PFSK-1 (cell line): Measurements from ENCODE around the gene PLB1.

Experiments
- FOXP2 ChIP-seq: optimal IDR thresholded peaks from 2 replicates; pipeline ENCODE3; 2011; ENCODE audit warnings: borderline replicate concordance, control low read depth, inconsistent platforms; ENCODE audit not compliant: insufficient read depth; ENCODE audit errors: extremely low read length, extremely low read depth
- POLR2AphosphoS5 ChIP-seq: IDR thresholded peaks from 2 replicates; pipeline ENCODE4 v1.6.1; 2012; ENCODE audit warnings: low read depth, mild to moderate bottlenecking, control low read depth, low read length, moderate library complexity
- SIN3A ChIP-seq: IDR thresholded peaks from 2 replicates; pipeline ENCODE4 v1.6.1; 2012; ENCODE audit warnings: mild to moderate bottlenecking, low read length, moderate library complexity, borderline replicate concordance; ENCODE audit not compliant: insufficient read depth
- TAF1 ChIP-seq: IDR thresholded peaks from 2 replicates; pipeline ENCODE4 v1.6.1; 2012; ENCODE audit warnings: low read length, control low read depth, borderline replicate concordance; ENCODE audit not compliant: insufficient read depth
- TF ChIP-seq, protein P1 (sequence below), 2 experiments: IDR thresholded peaks; 2 replicates each; pipeline versions ENCODE4 v1.6.1 to v1.8.0; 2011 to 2012; ENCODE audit warnings: low read depth in 2 of 2, low read length in 2 of 2, control low read depth in 1 of 2, inconsistent platforms in 1 of 2, mild to moderate bottlenecking in 1 of 2, moderate library complexity in 1 of 2; ENCODE audit not compliant: insufficient read depth in 1 of 2

Gene PLB1

DNA sequence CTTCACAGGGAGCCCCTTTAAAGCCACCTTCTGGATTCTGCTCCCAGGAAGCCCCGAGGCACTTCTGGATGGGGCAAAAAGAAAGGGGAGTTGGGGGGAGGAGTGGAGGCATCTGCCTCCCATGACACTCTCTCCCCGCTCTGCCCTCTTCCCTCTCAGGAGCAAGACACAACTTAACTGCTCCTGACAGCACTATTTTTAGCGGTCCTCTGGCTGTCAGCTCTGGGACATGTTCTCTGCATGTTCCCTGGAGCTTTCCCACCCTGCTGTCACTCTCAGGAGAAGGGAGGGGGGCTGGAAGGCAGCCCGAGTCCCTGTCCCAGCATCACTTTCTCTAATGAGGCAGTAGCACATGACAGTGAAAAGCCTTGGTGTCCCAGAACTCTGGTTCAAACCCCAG, 32.3 kb downstream of the PLB1 start:
- TF ChIP-seq, protein P1, sequence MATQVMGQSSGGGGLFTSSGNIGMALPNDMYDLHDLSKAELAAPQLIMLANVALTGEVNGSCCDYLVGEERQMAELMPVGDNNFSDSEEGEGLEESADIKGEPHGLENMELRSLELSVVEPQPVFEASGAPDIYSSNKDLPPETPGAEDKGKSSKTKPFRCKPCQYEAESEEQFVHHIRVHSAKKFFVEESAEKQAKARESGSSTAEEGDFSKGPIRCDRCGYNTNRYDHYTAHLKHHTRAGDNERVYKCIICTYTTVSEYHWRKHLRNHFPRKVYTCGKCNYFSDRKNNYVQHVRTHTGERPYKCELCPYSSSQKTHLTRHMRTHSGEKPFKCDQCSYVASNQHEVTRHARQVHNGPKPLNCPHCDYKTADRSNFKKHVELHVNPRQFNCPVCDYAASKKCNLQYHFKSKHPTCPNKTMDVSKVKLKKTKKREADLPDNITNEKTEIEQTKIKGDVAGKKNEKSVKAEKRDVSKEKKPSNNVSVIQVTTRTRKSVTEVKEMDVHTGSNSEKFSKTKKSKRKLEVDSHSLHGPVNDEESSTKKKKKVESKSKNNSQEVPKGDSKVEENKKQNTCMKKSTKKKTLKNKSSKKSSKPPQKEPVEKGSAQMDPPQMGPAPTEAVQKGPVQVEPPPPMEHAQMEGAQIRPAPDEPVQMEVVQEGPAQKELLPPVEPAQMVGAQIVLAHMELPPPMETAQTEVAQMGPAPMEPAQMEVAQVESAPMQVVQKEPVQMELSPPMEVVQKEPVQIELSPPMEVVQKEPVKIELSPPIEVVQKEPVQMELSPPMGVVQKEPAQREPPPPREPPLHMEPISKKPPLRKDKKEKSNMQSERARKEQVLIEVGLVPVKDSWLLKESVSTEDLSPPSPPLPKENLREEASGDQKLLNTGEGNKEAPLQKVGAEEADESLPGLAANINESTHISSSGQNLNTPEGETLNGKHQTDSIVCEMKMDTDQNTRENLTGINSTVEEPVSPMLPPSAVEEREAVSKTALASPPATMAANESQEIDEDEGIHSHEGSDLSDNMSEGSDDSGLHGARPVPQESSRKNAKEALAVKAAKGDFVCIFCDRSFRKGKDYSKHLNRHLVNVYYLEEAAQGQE (IDR thresholded peaks at IDR 0.05; ENCODE audit: insufficient read depth in 1 of 2, low read depth in 2 of 2, low read length in 2 of 2), result no peak
- TF ChIP-seq TAF1 (no peak), FOXP2 (no peak), POLR2AphosphoS5 (no peak), SIN3A (no peak)

DNA sequence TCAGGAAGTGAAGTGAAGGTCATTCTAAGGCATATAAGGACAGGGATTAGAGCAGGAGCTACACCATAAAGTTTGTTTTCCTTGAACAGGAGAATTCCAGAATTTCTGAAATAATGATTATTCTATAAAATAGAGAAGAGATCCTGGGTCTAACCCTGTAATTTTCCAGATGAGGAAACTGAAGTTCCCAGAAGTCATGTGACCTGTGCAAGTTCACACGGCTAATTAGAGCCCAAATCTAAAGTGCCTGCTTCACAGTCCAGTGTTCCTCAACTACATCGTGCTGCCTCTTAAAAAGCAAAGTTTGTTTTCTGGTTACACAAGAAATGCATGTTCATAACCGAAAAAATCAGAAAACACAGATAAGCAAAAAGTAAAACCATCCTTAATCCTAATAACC, 34.9 kb downstream of the PLB1 start:
- TF ChIP-seq, protein P1 (IDR thresholded peaks at IDR 0.05; ENCODE audit: insufficient read depth in 1 of 2, low read depth in 2 of 2, low read length in 2 of 2), result no peak
- TF ChIP-seq POLR2AphosphoS5 (no peak), SIN3A (no peak), TAF1 (no peak), FOXP2 (no peak)

DNA sequence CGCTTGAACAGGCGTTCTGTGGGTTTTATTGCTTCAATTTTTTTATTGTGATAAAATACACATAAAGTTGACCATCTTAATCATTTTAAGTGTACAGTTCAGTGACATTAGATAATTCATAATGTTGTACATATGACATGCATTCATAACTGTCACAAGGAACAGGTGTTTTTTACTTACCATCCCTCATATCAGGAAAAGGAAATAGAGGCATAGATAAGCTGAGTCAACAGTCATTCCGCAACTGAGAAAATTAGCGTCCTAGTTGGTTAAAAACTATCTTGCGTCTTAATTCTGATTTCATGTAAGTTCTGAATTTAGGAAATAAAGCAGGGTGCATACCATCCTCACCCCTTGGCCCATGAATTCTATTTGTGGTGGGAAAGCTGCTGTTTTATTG, 36.5 kb downstream of the PLB1 start:
- TF ChIP-seq SIN3A, result no peak
- no peak for TF ChIP-seq FOXP2
- no peak for TF ChIP-seq TAF1

DNA sequence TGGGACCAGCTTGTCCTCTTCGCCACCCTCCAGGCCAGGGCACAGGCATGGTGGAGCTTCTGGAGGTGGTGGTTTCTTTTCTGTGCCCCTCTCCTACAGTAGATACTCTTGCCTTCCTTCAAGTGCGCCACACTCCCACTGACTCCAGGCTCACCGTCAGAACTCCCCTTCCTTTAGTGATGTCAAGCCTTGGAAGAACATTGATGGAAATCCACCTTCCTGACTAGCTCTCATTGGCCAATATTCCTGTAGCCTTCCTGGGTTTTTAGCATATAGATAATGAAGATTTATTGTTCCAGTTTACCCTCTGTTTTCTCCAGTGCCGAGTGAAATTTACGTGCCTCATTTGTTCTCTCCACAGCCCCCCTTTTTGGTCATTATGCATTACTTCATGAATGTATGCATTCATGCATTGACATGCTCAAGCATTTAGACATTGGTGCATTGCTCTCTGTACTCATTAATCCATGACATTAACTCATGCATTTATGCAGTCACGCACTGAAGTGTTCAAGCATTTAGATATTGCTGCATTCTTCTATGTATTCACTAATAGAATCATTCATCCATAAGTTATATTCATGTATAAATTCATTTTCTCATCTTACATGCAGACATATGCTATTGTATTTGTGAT, 37.3 kb downstream of the PLB1 start:
- no peak for TF ChIP-seq SIN3A

DNA sequence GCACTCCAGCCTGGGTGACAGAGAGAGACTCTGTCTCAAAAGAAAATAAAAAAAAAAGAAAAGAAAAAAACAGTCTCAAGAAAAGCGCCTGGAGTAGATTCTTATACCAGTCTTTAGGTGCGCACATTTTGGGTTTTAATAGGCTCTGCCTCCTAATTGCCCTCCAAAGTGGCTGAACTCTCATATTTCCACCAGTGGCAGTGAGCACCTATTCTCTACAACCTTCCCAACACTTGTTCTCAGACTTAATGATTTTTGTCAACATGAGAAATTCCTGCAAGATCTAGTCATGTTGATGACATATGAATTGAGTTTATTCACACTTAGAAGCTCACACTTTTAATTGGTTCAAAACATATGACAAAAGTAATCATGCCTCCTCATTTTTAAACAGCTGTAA, 39.0 kb downstream of the PLB1 start:
- TF ChIP-seq FOXP2 (no peak), POLR2AphosphoS5 (no peak), TAF1 (no peak), SIN3A (no peak)
- TF ChIP-seq, protein P1 (IDR thresholded peaks at IDR 0.05; ENCODE audit: insufficient read depth in 1 of 2, low read depth in 2 of 2, low read length in 2 of 2), result no peak

DNA sequence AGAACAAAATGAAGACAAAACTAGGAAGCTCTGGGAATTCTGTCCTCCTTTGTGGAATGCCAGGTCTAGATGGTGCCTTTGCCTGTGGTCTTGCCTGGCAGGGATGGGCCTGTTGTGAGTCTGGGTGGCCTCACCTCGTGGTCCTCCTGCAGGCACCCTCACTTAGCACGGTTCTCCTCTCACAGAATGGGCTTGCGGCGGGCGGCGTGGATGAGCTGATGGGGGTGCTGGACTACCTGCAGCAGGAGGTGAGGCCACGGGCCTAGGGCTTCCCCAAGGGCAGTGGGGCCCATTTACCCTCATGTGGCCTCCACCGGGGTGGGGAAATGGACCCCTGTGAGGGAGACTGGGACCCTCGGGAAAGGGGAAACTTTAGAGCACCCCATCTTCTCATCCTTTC, 42.3 kb downstream of the PLB1 start:
- TF ChIP-seq, protein P1 (IDR thresholded peaks at IDR 0.05; ENCODE audit: insufficient read depth in 1 of 2, low read depth in 2 of 2, low read length in 2 of 2), result no peak
- TF ChIP-seq SIN3A, result no peak
- TF ChIP-seq POLR2AphosphoS5, result no peak
- no peak for TF ChIP-seq TAF1
- no peak for TF ChIP-seq FOXP2
